Measurements from ENCODE around the gene AFDN.

Gene AFDN

DNA sequence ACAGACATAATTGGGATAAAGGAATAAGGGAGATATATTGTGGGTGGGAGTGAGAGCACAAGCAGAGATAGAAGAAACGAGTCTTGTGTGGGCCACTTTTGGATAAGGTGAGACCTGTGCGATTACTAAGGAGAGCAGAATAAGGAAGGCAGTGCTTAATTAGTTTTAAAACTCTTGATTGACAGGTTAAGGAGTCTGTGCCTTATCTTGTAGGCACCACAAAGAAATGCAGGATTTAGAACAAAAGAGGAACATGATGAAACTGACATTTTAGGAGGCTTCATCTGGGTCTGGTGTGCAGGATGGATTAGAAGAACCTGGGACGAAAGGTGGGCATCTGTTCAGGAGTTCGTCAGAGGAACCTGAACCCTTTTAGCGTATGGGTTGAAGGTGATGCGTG lies 100.5 kb downstream of the AFDN start:
- peak; percentile 19 for DNase-seq

DNA sequence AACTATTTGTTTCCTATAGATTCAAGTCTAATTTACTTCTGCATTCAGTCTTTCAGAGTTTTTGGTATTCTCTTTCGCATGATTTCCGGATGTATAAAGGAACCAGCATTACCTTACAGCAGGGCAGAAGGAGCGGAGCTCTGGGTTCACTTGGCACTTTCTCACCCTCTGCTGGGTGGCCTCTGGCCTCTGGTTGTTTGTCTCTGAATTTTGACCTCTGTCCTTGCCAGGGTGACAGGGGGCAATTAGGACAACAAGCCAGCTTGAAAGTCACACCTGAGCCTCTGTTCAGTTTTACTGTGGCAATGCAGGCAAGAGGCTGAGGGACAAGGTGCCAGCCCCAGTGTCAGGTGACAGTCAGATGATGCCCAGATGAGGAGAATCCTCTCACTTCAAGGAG lies 101.4 kb downstream of the AFDN start:
- DNase-seq: no peak

DNA sequence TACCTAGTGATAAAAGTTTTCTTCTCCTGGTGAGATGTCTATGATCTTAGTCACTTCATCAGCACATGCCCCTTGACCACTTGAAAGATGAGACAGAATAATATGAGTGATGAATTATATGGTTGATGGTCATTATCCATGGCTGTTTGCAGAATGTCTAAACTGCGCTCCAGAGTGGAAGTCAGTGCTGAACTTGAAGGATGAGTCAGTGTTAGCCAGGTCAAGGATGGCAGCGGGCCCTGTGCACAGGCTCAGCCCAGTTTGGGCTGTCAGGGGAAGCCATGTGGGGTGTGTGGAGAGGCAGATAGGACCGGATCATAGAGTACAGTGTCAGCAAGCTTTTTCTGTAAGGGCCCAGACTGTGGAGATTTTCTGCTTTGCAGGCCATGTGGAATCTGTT lies 103.6 kb downstream of the AFDN start:
- no peak for DNase-seq

DNA sequence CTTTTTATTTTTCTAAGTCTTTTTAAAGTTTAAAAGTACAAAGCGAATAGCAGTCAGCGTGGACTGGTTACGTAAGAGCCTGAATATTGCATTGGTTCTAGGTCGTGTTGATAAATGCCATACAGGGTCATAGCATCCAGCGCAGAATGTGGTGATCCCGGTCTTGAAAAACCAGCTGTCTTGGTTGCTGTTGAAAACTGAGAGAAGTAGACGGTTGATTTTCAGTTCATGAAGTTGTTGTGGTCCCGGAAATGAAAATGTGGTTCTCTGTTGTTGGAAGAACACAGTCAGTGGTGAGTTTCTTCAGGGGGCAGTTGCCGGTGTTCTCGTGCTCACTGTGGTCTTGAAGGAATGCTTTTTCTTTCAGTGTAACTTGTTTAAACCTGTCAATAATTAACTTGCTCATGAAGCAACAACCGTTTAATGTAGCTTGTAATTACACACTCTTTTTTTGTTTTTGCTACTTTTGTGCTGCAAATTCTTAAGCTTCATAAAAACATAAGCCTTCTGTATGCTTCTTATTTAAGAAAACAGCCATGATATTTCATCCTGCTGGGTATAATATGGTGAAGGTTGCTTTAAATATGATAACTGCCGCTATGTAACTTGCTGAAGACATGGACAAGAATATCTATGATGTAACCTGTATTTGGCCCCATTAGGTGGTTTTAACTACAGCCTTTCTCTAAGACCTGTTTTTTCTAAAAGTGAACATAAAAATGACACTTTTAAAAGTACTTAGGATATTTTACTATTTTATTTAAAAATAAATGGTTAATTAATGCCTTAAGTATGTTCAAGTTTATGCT lies 106.0 kb downstream of the AFDN start:
- peak; percentile 94 for DNase-seq

DNA sequence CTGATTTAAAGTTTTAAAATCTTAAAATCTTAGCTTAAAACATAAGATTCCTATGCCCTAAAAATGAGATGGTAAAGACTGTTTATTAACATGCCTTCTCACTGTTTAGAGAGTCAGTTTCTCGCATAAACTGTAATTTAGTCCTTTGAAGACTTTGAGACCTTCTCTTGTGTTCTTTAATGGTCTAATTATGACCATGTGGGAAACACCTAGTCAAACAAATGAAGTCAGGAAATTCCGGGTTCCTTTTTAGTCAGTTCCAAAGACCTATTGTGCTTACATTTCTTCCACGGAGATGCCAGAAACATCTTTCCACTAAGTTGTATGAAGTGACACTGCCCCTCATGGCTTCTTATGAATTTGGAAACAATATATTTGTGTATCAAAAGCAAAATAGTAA lies 106.6 kb downstream of the AFDN start:
- DNase-seq: no peak

DNA sequence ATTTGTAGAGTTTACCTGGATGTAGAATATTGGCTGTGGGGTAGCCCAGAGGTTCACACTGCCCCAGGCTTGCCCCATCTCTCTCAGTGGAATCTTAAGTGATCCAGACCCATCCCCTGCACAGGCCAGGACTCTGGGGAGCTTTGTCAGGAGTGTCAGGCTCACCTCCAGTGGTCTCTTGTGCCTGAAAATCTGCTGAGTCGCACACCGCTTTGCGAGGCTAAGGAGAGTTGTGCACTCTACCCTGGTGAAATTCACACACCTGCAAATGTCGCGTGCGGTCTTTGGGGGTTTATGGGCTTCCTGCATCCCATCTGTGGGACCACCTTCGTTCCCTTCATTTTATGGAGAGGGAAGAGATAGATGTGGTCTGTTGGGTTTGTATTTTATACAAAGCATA lies 107.1 kb downstream of the AFDN start:
- no peak for DNase-seq

DNA sequence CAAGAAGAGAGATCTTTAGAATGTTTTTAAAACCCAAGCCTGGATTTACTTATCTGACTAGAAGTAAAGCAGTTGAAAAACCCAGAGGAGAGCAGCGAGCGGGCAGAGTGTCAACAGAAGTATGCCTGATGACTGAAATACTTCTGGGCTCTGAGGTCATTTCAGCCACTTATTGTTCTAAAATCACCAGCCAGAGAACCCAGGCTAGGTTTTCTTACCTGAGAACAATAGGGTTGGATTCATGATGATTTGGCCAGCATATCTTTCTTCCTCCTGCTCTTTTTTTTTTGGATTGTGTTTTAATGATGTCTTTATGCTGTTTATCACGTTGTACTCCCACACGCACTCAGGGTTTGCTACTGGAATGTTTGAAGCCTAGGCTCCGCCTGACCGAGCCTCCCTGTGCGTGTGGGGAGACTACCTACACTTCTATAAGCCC lies 107.7 kb downstream of the AFDN start:
- no peak for DNase-seq

DNA sequence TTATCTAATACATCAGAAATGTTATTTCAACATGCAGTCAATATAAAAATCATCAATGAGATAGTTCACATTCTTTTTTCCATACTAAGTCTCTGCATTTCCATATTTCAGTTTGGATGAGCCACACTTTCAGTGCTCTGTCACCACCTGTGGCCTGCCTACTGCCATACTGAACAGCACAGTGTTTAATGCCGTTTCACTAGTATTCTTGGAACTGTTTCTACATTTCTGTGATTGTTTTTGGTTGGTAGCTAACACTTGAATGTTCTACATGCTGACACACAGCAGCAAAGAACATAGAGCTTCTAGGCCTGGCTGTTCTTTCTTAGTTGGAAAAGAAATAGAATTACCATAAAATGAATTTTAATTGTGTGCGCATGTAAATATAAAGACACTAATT lies 109.3 kb downstream of the AFDN start:
- no peak for DNase-seq

DNA sequence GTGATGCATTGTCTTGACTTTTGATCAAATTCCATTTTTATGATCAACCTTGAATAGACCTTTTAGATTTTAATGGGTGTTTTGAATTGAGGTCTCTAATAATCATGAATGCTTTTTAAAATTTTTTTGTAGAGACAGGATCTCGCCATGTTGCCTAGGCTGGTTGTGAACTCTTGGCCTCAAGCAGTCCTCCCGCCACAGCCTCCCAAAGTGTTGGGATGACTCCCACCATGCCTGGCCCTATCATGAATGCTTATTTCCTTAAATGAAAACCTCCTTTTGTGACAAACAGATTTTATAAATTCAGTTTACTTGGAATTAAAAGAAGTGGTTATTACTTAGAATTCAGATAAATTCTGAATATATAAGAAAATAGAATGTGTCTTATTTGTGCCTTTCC lies 110.6 kb downstream of the AFDN start:
- no peak for DNase-seq

DNA sequence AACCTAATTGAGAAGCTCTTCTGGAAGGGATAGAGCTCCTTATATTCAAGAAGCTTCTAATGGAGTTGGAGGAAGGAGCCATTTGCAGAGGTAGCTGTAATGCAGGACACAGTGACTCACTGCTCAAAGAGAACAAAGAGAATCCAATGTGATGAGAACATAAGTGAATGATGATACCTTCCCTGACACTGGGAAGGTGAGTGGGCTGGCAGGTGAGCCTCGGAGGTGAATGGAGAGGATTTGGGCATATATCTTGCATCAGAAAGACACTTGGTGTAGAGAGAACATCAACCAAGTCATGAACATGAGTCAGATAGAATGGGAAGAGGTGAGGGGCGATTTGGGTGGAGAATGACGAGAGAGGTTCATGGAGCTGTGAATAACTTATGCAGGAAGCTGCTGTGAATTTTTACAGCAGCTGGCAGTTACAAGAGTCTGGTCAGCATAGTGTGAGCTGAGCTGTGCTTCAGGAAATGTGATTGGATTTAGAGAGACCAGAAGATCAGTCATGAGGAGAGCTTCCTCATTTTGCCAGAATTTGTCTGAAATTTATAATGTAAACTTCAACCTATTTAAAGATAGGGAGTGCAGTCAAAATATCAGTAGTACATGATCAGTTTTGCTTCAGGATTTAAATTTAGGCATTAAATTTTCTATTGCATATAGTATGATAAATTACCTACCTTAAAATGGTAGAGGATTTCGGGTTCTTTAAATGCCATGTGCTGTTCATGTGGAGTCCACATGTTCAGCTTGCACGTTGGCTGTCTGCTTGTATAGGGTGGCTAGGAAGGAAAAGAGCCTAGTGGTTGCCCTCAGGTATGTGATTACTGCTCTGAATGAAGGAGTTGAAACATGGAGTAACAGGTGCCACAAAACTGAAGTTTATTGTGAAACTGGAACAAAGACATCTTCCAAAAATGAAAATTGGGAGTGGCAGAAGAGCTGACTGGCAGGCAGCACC lies 111.5 kb downstream of the AFDN start:
- DNase-seq: peak; percentile 94

DNA sequence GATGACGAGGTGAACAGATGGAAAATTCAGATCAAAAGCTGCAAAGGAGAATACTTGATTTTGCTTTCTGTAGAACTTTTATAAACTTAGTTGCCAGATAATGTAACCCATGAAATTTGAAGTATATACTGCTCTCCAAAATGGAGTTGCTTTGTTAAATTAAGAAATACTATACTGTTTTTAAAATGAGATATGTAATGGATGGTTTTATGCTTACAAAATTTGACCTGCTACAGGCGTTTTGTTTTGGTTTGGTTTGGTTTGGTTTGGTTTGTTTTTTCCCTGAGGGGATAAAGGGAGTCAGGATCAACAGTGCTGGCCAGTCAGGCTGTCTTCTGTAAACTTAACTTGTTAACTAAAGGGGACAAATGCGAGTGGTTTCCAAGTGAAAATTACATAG lies 115.1 kb downstream of the AFDN start:
- no peak for DNase-seq

DNA sequence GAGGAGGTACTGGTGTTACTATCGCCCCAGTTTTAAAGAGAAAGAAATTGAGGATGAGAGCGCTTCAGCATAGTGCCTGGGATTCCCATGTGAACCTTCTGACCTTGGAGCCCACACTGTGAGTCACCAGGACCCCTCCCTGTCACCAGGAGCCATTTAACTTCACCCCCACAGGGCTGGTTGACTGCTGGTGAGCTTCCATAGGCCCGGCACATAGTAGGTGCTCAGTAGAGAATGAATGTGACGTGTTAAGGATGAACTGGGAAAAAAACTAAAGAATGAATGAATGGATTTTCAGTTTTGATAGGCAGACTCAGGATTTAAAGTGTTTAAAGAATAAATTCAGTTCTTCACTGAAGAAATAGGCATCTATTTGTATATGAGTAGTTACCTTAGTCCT lies 117.4 kb downstream of the AFDN start:
- no peak for DNase-seq

DNA sequence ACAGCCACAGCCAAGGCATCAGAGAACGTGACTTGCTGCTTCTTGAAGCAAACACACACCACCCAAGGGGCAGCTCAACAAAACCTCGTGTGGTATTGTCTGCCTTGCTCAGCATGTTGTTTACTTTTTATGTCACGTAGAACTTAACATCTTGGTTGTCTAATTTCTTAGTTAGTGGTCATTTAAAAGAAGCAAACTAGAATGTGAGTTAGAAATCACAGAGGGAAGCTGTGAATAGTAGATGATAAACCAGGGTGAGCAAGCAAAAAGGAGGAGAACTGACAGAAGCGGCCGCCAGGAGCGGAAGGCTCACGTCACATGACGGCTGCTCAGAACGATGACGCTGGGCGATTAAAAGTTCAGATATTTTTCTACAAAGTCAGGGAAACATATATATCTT lies 119.3 kb downstream of the AFDN start:
- no peak for DNase-seq

DNA sequence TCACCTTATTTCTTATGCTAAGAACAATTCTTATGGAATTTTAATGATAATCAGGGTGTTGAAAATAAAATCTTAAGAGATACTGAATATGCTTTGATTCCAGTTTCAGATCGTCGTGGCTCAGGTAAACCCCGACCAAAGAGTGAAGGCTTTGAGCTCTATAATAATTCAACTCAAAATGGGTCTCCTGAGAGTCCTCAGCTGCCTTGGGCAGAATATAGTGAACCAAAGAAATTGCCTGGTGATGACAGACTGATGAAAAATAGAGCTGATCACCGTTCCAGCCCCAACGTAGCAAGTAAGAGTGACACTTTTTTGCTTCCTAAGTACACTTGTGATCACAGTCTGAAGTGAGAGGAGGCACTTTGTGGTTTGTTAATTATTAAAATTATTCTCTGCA lies 119.9 kb downstream of the AFDN start:
- no peak for DNase-seq

DNA sequence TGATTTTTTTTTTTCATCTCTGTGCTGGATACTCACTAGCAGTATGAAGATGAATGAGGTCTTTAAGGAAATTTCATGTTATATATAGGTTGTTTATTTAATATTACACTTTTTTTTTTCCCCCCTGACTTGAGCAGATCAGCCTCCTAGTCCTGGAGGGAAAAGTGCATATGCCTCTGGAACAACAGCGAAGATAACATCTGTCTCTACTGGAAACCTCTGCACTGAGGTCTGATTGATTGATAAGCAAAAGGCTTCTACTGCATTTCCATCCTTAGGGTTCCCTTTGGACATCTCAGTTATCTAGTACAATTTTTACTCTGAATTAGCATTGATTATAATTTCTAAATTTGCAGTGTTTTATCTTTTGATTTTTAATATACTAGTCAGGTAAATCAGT lies 121.0 kb downstream of the AFDN start:
- no peak for DNase-seq

DNA sequence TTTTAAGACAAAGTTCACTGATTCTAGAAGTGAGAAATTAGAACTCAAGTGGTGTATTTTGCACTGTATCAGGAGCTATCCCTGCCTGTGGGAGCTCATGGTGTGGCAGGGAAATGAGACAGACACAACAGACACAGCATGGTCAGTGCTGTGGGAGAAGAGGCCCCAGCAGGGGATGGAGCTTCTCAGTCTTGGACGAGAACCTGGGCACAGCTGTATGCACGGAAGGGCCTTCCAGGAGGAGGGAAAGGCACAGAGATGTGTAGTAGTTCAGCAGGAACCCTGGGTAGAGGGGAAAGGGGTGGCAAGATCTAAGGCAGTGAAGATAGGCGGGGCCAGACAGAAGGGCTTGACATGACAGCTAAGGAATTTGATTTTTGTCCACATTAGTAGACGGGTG lies 122.0 kb downstream of the AFDN start:
- no peak for DNase-seq

DNA sequence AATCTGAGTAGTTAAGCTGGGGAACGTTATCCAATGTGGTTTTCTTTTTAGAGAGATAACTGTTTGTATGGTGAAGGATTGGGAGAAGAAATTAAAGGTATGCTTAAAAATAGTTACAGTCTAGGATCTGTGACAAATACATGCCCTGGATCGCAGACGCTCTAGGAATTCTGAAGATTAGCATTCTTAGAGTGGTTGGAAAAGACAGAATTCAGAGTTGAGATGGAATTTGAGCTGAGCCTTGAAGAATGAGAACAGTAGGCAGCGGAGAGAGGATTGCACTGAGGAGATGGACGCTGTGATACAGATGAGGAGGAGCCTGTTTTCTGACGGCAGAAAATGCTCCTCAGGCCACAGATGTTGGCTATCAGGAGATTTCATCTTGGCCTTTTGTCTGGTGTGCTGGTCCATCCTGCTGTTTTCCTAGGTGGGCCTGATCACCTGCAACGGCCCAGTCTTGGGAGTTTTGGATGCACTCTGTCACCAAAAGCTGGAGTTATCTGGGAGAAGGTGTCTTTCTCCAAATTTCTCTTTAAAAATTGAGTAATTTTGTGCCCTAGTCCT lies 122.5 kb downstream of the AFDN start:
- DNase-seq: no peak

DNA sequence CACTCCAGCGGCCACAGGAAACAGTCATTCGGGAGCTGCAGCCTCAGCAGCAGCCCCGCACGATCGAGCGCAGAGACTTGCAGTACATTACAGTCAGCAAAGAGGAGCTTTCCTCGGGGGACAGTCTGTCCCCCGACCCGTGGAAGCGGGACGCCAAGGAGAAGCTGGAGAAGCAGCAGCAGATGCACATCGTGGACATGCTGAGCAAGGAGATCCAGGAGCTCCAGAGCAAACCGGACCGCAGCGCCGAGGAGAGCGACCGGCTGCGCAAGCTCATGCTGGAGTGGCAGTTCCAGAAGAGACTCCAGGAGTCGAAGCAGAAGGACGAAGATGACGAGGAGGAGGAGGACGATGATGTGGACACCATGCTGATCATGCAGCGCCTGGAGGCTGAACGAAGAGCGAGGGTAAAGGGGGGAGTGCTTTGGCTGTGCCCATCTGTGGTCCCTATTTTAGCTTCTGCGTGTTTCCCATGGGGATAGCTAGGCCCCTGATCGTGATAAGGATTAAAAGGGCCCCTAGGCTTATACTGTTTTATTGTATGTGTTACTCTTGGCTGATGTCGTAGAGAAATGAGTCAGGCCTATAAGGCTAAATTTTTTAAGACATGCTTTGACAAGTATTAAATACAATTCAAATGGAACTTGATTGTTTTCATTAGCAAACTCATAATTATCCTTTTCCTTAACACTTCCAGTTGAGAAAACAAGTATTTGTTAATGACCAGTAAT lies 125.2 kb downstream of the AFDN start:
- no peak for DNase-seq

DNA sequence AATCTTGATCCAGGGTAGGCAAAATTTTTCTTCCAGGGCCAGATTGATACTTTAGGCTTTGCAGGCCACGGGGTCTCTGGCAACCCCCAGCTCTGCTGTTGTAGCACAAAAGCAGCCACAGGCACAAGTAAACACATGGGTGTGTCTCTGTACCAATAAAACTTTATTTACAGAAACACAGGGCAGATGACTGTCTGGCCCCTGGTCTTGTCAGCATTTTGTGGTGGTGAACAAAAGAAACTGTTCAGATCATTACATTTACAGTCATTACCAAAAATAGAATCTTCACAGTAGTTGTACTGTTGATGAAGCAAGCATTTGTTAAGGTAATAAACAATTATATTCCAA lies 125.8 kb downstream of the AFDN start:
- DNase-seq: no peak

DNA sequence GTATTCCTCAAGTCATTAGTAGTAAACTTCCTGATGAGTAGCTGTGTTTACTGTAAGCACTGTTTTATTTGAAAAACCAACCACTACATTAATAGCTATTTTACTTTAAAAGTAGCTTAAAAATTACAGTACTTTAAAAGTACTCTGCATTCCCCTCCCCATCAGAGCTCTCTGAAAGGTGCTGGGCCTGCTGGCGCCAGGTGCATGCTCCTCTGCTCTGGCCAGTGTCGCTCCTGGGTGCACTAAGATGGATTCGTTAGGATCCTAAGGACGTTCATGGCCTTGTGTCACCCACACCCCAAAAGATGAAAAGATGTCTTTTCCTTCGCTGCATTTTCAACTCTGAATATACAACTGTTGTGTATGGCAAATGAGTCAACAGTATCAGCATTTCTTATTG lies 126.8 kb downstream of the AFDN start:
- DNase-seq: no peak

DNA sequence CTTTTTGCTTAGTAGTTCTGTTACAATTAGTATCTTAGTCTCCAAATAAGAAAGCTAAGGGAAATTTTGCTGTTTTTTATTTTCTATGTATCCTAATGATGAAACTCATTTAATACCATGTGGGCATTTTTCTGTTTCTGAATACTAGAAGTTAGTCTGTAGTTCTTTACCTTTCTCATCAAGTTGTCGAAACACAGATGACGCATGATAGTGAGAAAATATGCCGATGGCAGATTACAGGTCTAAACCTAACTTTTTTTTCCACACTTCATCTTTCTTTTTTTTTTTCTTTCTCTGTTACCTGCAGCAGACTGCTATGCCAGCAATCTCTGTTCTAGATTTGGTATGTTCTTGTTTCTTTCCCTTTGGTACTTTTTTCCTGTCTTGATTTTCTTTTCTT lies 127.4 kb downstream of the AFDN start:
- no peak for DNase-seq

DNA sequence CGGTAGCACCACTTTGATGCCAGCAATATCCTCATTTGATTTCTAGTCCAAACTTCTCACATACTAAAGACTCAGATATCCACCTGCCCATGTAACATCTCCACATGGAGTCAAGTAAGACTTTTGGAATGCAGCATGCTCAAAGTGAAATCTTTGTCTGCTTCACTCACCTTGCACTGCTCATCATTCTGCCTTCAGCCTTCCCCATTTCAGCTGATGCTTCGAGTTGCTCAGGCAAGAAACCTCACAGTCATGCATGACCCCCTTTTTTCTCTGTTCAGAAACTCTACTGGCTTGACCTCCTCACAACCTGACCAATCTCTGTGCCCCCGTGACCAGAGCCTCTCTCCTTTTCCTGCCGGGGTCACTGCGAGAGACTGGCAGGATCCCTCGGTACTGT lies 129.8 kb downstream of the AFDN start:
- no peak for DNase-seq

DNA sequence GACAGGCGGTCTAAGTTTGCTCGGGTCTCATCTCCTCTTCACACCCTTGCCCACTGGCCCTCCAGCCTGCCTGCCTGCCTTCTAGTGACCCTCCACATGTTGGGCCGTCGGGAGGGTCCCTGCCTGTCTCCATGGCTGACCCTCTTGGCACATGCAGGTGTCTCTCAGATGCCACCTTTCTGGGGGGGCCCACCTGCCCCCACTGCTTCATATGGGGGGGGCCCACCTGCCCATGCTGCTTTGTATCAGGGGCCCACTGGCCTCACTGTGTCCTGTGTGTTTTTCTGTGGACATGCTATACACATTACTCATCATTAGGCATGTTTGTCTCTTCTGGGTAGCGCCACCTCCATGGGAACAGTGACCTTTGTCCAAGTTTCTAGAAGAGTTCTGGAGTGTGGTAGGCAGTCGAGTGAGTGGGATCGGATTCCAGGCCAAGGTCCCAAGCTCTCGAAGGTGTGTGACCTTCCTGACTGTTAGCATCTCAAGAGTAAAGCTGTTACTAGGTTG lies 130.3 kb downstream of the AFDN start:
- no peak for DNase-seq

Measured in MV-4-11 (cell line).